ENCODE data around the gene LRBA. TPM values are rescaled to one million over a fixed set of nuclear protein-coding genes. Genes with fewer than 3 reads are reported as not detected.

The LRBA gene
- total and polyA plus RNA-seq, 2 of the 4 experiments (the other 2 are of a cell fraction), result 10.2 to 51.6 TPM

DNA sequence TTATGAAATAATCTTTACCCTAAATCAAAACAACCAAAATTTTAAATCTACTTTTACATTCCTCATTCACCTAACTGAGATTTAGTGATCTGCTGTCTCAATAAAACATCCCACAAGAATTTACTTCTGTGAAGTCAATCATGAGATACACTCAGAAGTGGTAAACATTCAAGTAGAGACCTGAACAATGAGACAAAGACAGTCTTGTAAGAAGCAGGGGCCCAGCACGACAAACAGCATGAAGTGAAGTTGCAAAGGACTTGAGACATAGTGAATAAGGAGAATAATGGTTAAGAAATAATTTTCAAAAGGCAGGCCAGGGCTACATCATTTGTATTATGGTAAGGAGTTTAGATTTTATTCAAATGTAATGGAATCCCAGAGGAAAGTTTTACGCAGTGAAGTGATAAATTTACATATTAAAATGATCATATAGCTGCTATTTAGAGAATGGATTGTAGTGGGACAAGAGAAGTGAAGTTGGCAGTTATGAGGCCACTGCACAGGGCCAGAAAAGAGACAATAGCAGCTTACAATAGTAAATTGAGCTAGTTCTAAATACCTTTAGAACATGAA lies 331.2 kb downstream of the LRBA start:
- H3K27ac ChIP-seq (ENCODE audit: insufficient read depth, low read length), result no peak overlapping the region
- no peak overlapping the region for H3K4ac ChIP-seq (ENCODE audit: low read depth, low read length)
- WGBS, 2 experiments (ENCODE audit: extremely low coverage in 2 of 2, insufficient read length in 1 of 2), result no CpG with 5 or more reads among the region's 2 CpGs
- no peak for ATAC-seq (ENCODE audit: low read depth)
- H2AFZ ChIP-seq (replicated peaks; ENCODE audit: low read length, poor library complexity), result no peak overlapping the region
- H2AK9ac ChIP-seq (replicated peaks; ENCODE audit: low read depth, low read length, poor library complexity), result no peak overlapping the region
- H3K56ac ChIP-seq (ENCODE audit: extremely low read depth, insufficient read depth, low read length), result no peak overlapping the region
- no peak overlapping the region for H4K91ac ChIP-seq (ENCODE audit: insufficient read depth, low read depth, low read length)
- dilution Hi-C loops (cut with HindIII; ENCODE audit: low sequenced_read_pairs, unreplicated experiment), result no loop called here
- H4K5ac ChIP-seq (ENCODE audit: low read depth, low read length), result no peak overlapping the region
- no peak overlapping the region for H3K23ac ChIP-seq (ENCODE audit: low read depth, low read length)
- peaks cover 2% of the 10 kb centered on the region; the same call in 1 of the 2 replicates for H3K9me1 ChIP-seq (ENCODE audit: insufficient read depth, low read length)
- intact Hi-C loops (cut with micrococcal nuclease), result loop anchor here (5.0 kb wide), 1 partner anchor 48 kb away; no protein-coding TSS in a partner anchor
- TF ChIP-seq MXI1 (IDR thresholded peaks at IDR 0.05; ENCODE audit: borderline replicate concordance, low read depth, low read length), result no peak
- no peak for TF ChIP-seq FOS (IDR thresholded peaks at IDR 0.05; ENCODE audit: low read depth, low read length)
- TF ChIP-seq MAZ (IDR thresholded peaks at IDR 0.05; ENCODE audit: borderline replicate concordance, low read depth, low read length), result no peak
- no peak for TF ChIP-seq CEBPB (IDR thresholded peaks at IDR 0.05; ENCODE audit: low read depth, low read length)
- TF ChIP-seq ELK1 (IDR thresholded peaks at IDR 0.05; ENCODE audit: borderline replicate concordance, low read depth, low read length), result no peak
- no peak for TF ChIP-seq SMC3 (IDR thresholded peaks at IDR 0.05; ENCODE audit: low read depth, low read length)
- no peak for TF ChIP-seq RAD21 (IDR thresholded peaks at IDR 0.05; ENCODE audit: low read length)
- TF ChIP-seq BHLHE40 (IDR thresholded peaks at IDR 0.05; ENCODE audit: low read depth, low read length), result no peak
- no peak for TF ChIP-seq CHD1 (IDR thresholded peaks at IDR 0.05; ENCODE audit: low read depth, low read length)
- H3K79me1 ChIP-seq (ENCODE audit: low read depth in 1 of 2, low read length in 2 of 2), result no peaks in the 10 kb centered on the region
- no peak overlapping the region for H3K9ac ChIP-seq (ENCODE audit: low read depth, low read length)
- H2BK120ac ChIP-seq (ENCODE audit: low read depth, low read length), result no peak overlapping the region
- ChIA-PET POLR2A (ENCODE audit: unreplicated experiment) (no interaction called here), CTCF (no interaction called here)
- H3K18ac ChIP-seq (ENCODE audit: low read depth, low read length), result no peak overlapping the region
- H3K14ac ChIP-seq (replicated peaks; ENCODE audit: low read depth, low read length), result no peak overlapping the region
- no peaks in the 10 kb centered on the region for H3K36me3 ChIP-seq (ENCODE audit: control insufficient read depth, insufficient read depth, low read length)
- no peaks in the 10 kb centered on the region for H4K20me1 ChIP-seq (ENCODE audit: insufficient read depth, low read length)
- no peak overlapping the region for H3K4me2 ChIP-seq (ENCODE audit: low read depth, low read length)
- H2AK5ac ChIP-seq (ENCODE audit: low read depth, low read length), result no peak overlapping the region
- DNase-seq, result no peak
- H3K27me3 ChIP-seq (ENCODE audit: control insufficient read depth, insufficient read depth, low read length), result no peaks in the 10 kb centered on the region
- H3K4me1 ChIP-seq (ENCODE audit: control insufficient read depth, insufficient read depth, low read length), result no peaks in the 10 kb centered on the region
- H2BK5ac ChIP-seq (ENCODE audit: low read depth, low read length, poor library complexity, severe bottlenecking), result no peak overlapping the region
- no peak overlapping the region for H3K4me3 ChIP-seq (ENCODE audit: insufficient read depth, low read depth, low read length)
- no peak overlapping the region for H2BK15ac ChIP-seq (ENCODE audit: low read depth, low read length)
- H4K8ac ChIP-seq (ENCODE audit: low read depth in 2 of 2, low read length in 2 of 2), result no peak overlapping the region
- BruUV-seq (replicated peaks), result no TSS peak
- H2BK20ac ChIP-seq (ENCODE audit: low read depth, low read length), result no peak overlapping the region
- H3K9me3 ChIP-seq (ENCODE audit: control insufficient read depth, insufficient read depth, low read length), result no peaks in the 10 kb centered on the region
- in situ Hi-C loops (cut with MboI; ENCODE audit: low sequenced_read_pairs), result no loop called here
